ENCODE results near the gene TTC7B.

GRCh38 chr14:90831821-90832220, 15.6 kb upstream of the TTC7B start:
- TF ChIP-seq CTCF (conservative IDR thresholded peaks at IDR 0.05): no peak
- no peak for TF ChIP-seq ZFX (IDR thresholded peaks at IDR 0.05)

Data from C4-2B (cell line).